Lower leg skin (tissue), 3 donors: ENCODE measurements around the gene ADAM19.

ENCODE experiments used
- CTCF ChIP-seq, 3 donors: fragments of 450-650 bp; IDR thresholded peaks; one replicate each; pipeline ENCODE4 v1.5.1; 2016; ENCODE audit warnings: antibody characterized with exemption in 3 of 3, mild to moderate bottlenecking in 3 of 3, moderate library complexity in 2 of 3
- POLR2A ChIP-seq, 2 donors: fragments of 450-650 bp; IDR thresholded peaks; one replicate each; pipeline ENCODE4 v1.6.1; 2016 to 2017; ENCODE audit warnings: antibody characterized with exemption in 2 of 2, mild to moderate bottlenecking in 1 of 2, moderate library complexity in 1 of 2

GRCh38 chr5:157486221-157486681 is 89.3 kb downstream of the ADAM19 start:
- TF ChIP-seq CTCF (IDR thresholded peaks at IDR 0.05): no peak
- TF ChIP-seq POLR2A (IDR thresholded peaks at IDR 0.05): no peak
